Fibroblast of lung (primary cell): Measurements from ENCODE around the gene TMUB1. TPM values are rescaled to one million over a fixed set of nuclear protein-coding genes. Genes with fewer than 3 reads are reported as not detected.

Source experiments
- DNase-seq, 2 donors: peaks; one replicate each; pipeline versions ENCODE4 v3.0.0 to v3.0.0-alpha.2; 2010; ENCODE audit warnings: low read depth in 2 of 2
- H2AFZ ChIP-seq: 2 replicates; pipeline ENCODE4 v1.5.1; 2012; ENCODE audit warnings: low read length, control low read depth, inconsistent platforms
- H3K27ac ChIP-seq: 2 replicates; pipeline ENCODE4 v1.5.1; 2011; ENCODE audit warnings: low read length, control low read depth; ENCODE audit not compliant: insufficient read depth
- H3K27me3 ChIP-seq: 2 replicates; pipeline ENCODE4 v1.5.1; 2011; ENCODE audit warnings: mild to moderate bottlenecking, low read length; ENCODE audit not compliant: control insufficient read depth, insufficient read depth
- H3K36me3 ChIP-seq: 2 replicates; pipeline ENCODE4 v1.5.1; 2011; ENCODE audit warnings: low read length; ENCODE audit not compliant: control insufficient read depth, insufficient read depth
- H3K4me1 ChIP-seq: 2 replicates; pipeline ENCODE4 v1.5.1; 2011; ENCODE audit warnings: low read length; ENCODE audit not compliant: control insufficient read depth, insufficient read depth; ENCODE audit errors: extremely low read depth
- H3K4me2 ChIP-seq: 2 replicates; pipeline ENCODE4 v1.5.1; 2011; ENCODE audit warnings: low read length, control low read depth; ENCODE audit not compliant: insufficient read depth; ENCODE audit errors: extremely low read depth
- H3K4me3 ChIP-seq, 4 experiments: fragments of 200-600 bp in 1 of 4; sonication (generic) in 1 of 4; replicated peaks in 1 of 4; 2 replicates each; pipeline ENCODE4 v1.5.1; 2011 to 2016; ENCODE audit warnings: low read length in 4 of 4, low read depth in 3 of 4, mild to moderate bottlenecking in 3 of 4, control low read depth in 2 of 4, inconsistent platforms in 1 of 4, mixed read lengths in 1 of 4; ENCODE audit not compliant: insufficient read depth in 1 of 4; ENCODE audit errors: control extremely low read depth in 1 of 4
- H3K79me2 ChIP-seq: 2 replicates; pipeline ENCODE4 v1.5.1; 2012; ENCODE audit warnings: mild to moderate bottlenecking, low read length, inconsistent platforms; ENCODE audit not compliant: control insufficient read depth, insufficient read depth
- H3K9ac ChIP-seq: 2 replicates; pipeline ENCODE4 v1.5.1; 2011; ENCODE audit warnings: mild to moderate bottlenecking, low read length, control low read depth; ENCODE audit not compliant: insufficient read depth
- H3K9me3 ChIP-seq: 2 replicates; pipeline ENCODE4 v1.5.1; 2012; ENCODE audit warnings: low read depth, low read length; ENCODE audit not compliant: control insufficient read depth, insufficient read depth
- H4K20me1 ChIP-seq: 2 replicates; pipeline ENCODE4 v1.5.1; 2011; ENCODE audit warnings: low read length; ENCODE audit not compliant: control insufficient read depth, insufficient read depth; ENCODE audit errors: extremely low read depth
- CTCF ChIP-seq, 2 donors: IDR thresholded peaks in 1 of 2; conservative IDR thresholded peaks in 1 of 2; 1 replicate in 1 of 2; 2 replicates in 1 of 2; pipeline ENCODE4 v1.5.1; 2011 to 2012; ENCODE audit warnings: low read length in 2 of 2, control low read depth in 1 of 2, inconsistent platforms in 1 of 2, low read depth in 1 of 2, mild to moderate bottlenecking in 1 of 2
- EZH2 ChIP-seq: IDR thresholded peaks from 2 replicates; pipeline ENCODE4 v1.5.1; 2012; ENCODE audit warnings: low read length, control low read depth, mild to moderate bottlenecking; ENCODE audit errors: missing control alignments
- polyA plus RNA-seq, 2 donors: library from polyadenylated mRNA; depleted of rRNA in 1 of 2; stranded (reverse) in 1 of 2; unstranded in 1 of 2; fragments of >200 nt; gene quantifications; 2 replicates each; pipeline ENCODE4 v1.2.1, GENCODE V29; 2011 to 2012; ENCODE audit warnings: missing spikeins in 1 of 2
- total RNA-seq: library from RNA; depleted of rRNA; stranded (reverse); fragments of >200 nt; gene quantifications from 2 replicates; pipeline ENCODE4 v1.2.1, GENCODE V29; 2014

Gene TMUB1
- total and polyA plus RNA-seq, 2 donors (not counting 1 experiment from before 2014, with no cell fraction given): 11.9 to 20.3 TPM

- no peaks in the 10 kb centered on the region for H3K9me3 ChIP-seq
- no peak overlapping the region for H3K4me2 ChIP-seq
- H2AFZ ChIP-seq: no peak overlapping the region
- TF ChIP-seq CTCF (conservative IDR thresholded peaks at IDR 0.05 in 1 of 2, IDR thresholded peaks at IDR 0.05 in 1 of 2; ENCODE audit: low read depth in 1 of 2, low read length in 2 of 2) (no peak), EZH2 (no peak)
- H3K36me3 ChIP-seq: peaks cover 2% of the 10 kb centered on the region
- H3K27me3 ChIP-seq: no peaks in the 10 kb centered on the region
- peaks cover 8% of the 10 kb centered on the region for H3K4me1 ChIP-seq
- H3K9ac ChIP-seq: no peak overlapping the region
- H3K4me3 ChIP-seq: no peak overlapping the region
- no peak overlapping the region for H3K27ac ChIP-seq
- no peaks in the 10 kb centered on the region for H3K79me2 ChIP-seq
- DNase-seq: peak; percentile 74 to 95
- no peaks in the 10 kb centered on the region for H4K20me1 ChIP-seq
These were observed 36.4 kb downstream of the TMUB1 start for GRCh38 chr7:151046603-151047573.

- Histone ChIP-seq H3K27me3 (no peaks in the 10 kb centered on the region), H4K20me1 (no peaks in the 10 kb centered on the region), H3K4me3 (no peak overlapping the region), H3K9me3 (no peaks in the 10 kb centered on the region), H3K27ac (no peak overlapping the region), H3K36me3 (peaks cover 3% of the 10 kb centered on the region), H2AFZ (no peak overlapping the region), H3K9ac (no peak overlapping the region), H3K4me2 (no peak overlapping the region), H3K79me2 (no peaks in the 10 kb centered on the region), H3K4me1 (peaks cover 8% of the 10 kb centered on the region)
- TF ChIP-seq CTCF (conservative IDR thresholded peaks at IDR 0.05 in 1 of 2, IDR thresholded peaks at IDR 0.05 in 1 of 2; ENCODE audit: low read depth in 1 of 2, low read length in 2 of 2) (no peak), EZH2 (no peak)
- no peak for DNase-seq
These were observed 37.3 kb downstream of the TMUB1 start for GRCh38 chr7:151045967-151046366.

- Histone ChIP-seq H2AFZ (no peak overlapping the region), H3K4me1 (peaks cover 8% of the 10 kb centered on the region), H3K79me2 (no peaks in the 10 kb centered on the region), H3K36me3 (peaks cover 3% of the 10 kb centered on the region), H3K27me3 (no peaks in the 10 kb centered on the region), H4K20me1 (no peaks in the 10 kb centered on the region), H3K9ac (no peak overlapping the region), H3K4me3 (no peak overlapping the region), H3K27ac (no peak overlapping the region), H3K4me2 (no peak overlapping the region), H3K9me3 (no peaks in the 10 kb centered on the region)
- no peak for DNase-seq
- no peak for TF ChIP-seq CTCF (conservative IDR thresholded peaks at IDR 0.05 in 1 of 2, IDR thresholded peaks at IDR 0.05 in 1 of 2; ENCODE audit: low read depth in 1 of 2, low read length in 2 of 2)
- no peak for TF ChIP-seq EZH2
These were observed 38.0 kb downstream of the TMUB1 start for GRCh38 chr7:151045262-151045661.
